Heart left ventricle (tissue), 16 donors: Measurements from ENCODE around the gene FBXL4. TPM values are rescaled to one million over a fixed set of nuclear protein-coding genes. Genes with fewer than 3 reads are reported as not detected.
A peak's percentile ranks its signal among the peaks of the same experiment; 100 is the strongest.

Experiments
- ATAC-seq, 4 donors: fragments of 200-7000 bp; cut with Tn5 transposase; one replicate each; pipeline ENCODE4 v1.9.1; 2020 to 2022; ENCODE audit warnings: moderate library complexity in 4 of 4, mild to moderate bottlenecking in 3 of 4, moderate number of reproducible peaks in 1 of 4
- DNase-seq, 5 donors: peaks; one replicate each; pipeline ENCODE4 v3.0.0-alpha.2; 2020
- H3K27ac ChIP-seq, 12 donors: fragments of 200-600 bp; sonication (generic) in 4 of 12; one replicate each; pipeline versions ENCODE4 v1.5.0 to v1.8.0; 2016 to 2022; ENCODE audit warnings: mild to moderate bottlenecking in 2 of 12
- H3K27me3 ChIP-seq, 9 donors: fragments of 200-600 bp; sonication (generic) in 2 of 9; one replicate each; pipeline versions ENCODE4 v1.5.1 to v1.8.0; 2016 to 2022; ENCODE audit warnings: mild to moderate bottlenecking in 3 of 9
- H3K36me3 ChIP-seq, 9 donors: fragments of 200-600 bp; sonication (generic) in 2 of 9; one replicate each; pipeline versions ENCODE4 v1.5.0 to v1.8.0; 2018 to 2022; ENCODE audit warnings: mild to moderate bottlenecking in 2 of 9
- H3K4me1 ChIP-seq, 12 donors: fragments of 200-600 bp; sonication (generic) in 4 of 12; one replicate each; pipeline versions ENCODE4 v1.5.0 to v1.8.0; 2016 to 2022; ENCODE audit warnings: mild to moderate bottlenecking in 3 of 12
- H3K4me3 ChIP-seq, 12 donors: fragments of 200-600 bp; sonication (generic) in 4 of 12; one replicate each; pipeline versions ENCODE4 v1.5.0 to v1.8.0; 2017 to 2022; ENCODE audit warnings: mild to moderate bottlenecking in 9 of 12, moderate library complexity in 4 of 12
- H3K9me3 ChIP-seq, 12 donors: fragments of 200-600 bp; sonication (generic) in 4 of 12; one replicate each; pipeline versions ENCODE4 v1.5.0 to v1.8.0; 2016 to 2022; ENCODE audit warnings: mild to moderate bottlenecking in 1 of 12
- CTCF ChIP-seq, 12 donors: fragments of 200-600 bp; sonication (generic) in 4 of 12; IDR thresholded peaks; one replicate each; pipeline versions ENCODE4 v1.5.0 to v1.8.0; 2018 to 2022; ENCODE audit warnings: antibody characterized with exemption in 12 of 12, mild to moderate bottlenecking in 5 of 12
- POLR2A ChIP-seq, 2 donors: fragments of 450-650 bp; IDR thresholded peaks; one replicate each; pipeline ENCODE4 v1.6.1; 2017; ENCODE audit warnings: antibody characterized with exemption in 2 of 2, mild to moderate bottlenecking in 2 of 2, moderate library complexity in 2 of 2
- WGBS, 4 donors: extraction: QIAGEN DNeasy Blood & Tissue Kit in 2 of 4; methylation state at CpG; one replicate each; pipeline versions ENCODE4 v1.1.5 to v1.1.7; 2013 to 2018; 5-methylcytosine and 5-hydroxymethylcytosine counted together
- intact Hi-C, 10 donors: fragments of 100-400 bp; cut with DNase I; formaldehyde crosslinking; loops; one replicate each; pipeline versions ENCODE4 v1.11.1 to v1.14.2; 2022
- polyA plus RNA-seq, 2 donors: library from polyadenylated mRNA; stranded (reverse); fragments of 200-250 nt; gene quantifications; one replicate each; pipeline ENCODE4 v1.2.3, GENCODE V29; 2013
- total RNA-seq, 9 donors: library from RNA; depleted of rRNA in 2 of 9; stranded (reverse); fragments of >200 nt in 2 of 9; fragmentation: NEBNext Ultra II Directional in 3 of 9; extraction: Animal tissue kit (Norgen Biotek cat#: 25700) in 3 of 9; gene quantifications; one replicate each; pipeline versions ENCODE4 v1.1.0 to v1.2.4, GENCODE V29; 2016 to 2023
- donor health status: ischemic (EF 13 %, LVEDD 7.1; RV severe dilation, severe dysfunction).
- donor health status: healthy with polysubstance abuse.
- donor health status: DM: no; HTN: yes; CAD: no.
- donor health status: DM: no; HTN: no; CAD: no.
- donor health status: ischemic (EF 25% LVEDD 6.9; RV normal size, moderate dysfunction).
- donor health status: ischemic (EF 25% LVEDD 5.7; RV mildly dilated, moderate dysfunction).
- donor health status: healthy.
- donor health status: DM: yes; HTN: yes; CAD: no.
- donor health status: ischemic (EF 35%, LVEDD 5.7; RV mildly dilated, moderate dysfunction).
- donor health status: nonischemic (EF 11% LVEDD 7.7; RV severe dilation, severe dysfunction).
- donor health status: DM: yes; HTN: yes; CAD: no.
- donor health status: PGD.
- donor health status: ischemic (EF 29% LVEDD 5.4; RV normal size, mild dysfunction).
- donor health status: nonischemic (EF 23%, LVEDD 6.1; RV moderate dilation, normal function).

FBXL4 gene
- total and polyA plus RNA-seq, 11 donors = 2.9 to 22.0 (median 15.9) TPM

- no peak overlapping the region for H3K4me3 ChIP-seq
- H3K9me3 ChIP-seq = peaks cover 0 to 1% (median 0%) of the 10 kb centered on the region in 12 donors
- intact Hi-C loops = no loop called here
- ATAC-seq (no peak), DNase-seq (no peak)
- H3K4me1 ChIP-seq = peaks cover 0 to 22% (median 4%) of the 10 kb centered on the region in 12 donors
- no peaks in the 10 kb centered on the region for H3K27me3 ChIP-seq
- TF ChIP-seq POLR2A (IDR thresholded peaks at IDR 0.05) (no peak), CTCF (IDR thresholded peaks at IDR 0.05) (no peak)
- H3K36me3 ChIP-seq = no peaks in the 10 kb centered on the region
- no peak overlapping the region for H3K27ac ChIP-seq
These were observed 26.6 kb upstream of the FBXL4 start for GRCh38 chr6:98974309-98974708.

GRCh38 chr6:98973571-98973970, 25.8 kb upstream of the FBXL4 start:
- intact Hi-C loops = no loop called here
- Histone ChIP-seq H3K36me3 (no peaks in the 10 kb centered on the region), H3K4me3 (no peak overlapping the region), H3K9me3 (peaks cover 0 to 5% (median 0%) of the 10 kb centered on the region in 12 donors), H3K27ac (no peak overlapping the region), H3K4me1 (peaks cover 0 to 17% (median 2%) of the 10 kb centered on the region in 12 donors), H3K27me3 (no peaks in the 10 kb centered on the region)
- ATAC-seq (peak in 3 of 4 donors; percentile 60 to 74 (median 63)), DNase-seq (no peak)
- 37 to 61% (median 52%) methylated on average over 1 of the region's 1 CpG for WGBS, 4 donors
- TF ChIP-seq CTCF (IDR thresholded peaks at IDR 0.05) (no peak), POLR2A (IDR thresholded peaks at IDR 0.05) (no peak)

- Histone ChIP-seq H3K27ac (no peak overlapping the region), H3K36me3 (no peaks in the 10 kb centered on the region), H3K9me3 (peaks cover 0 to 10% (median 0%) of the 10 kb centered on the region in 12 donors), H3K27me3 (no peaks in the 10 kb centered on the region), H3K4me1 (no peaks in the 10 kb centered on the region), H3K4me3 (no peak overlapping the region)
- TF ChIP-seq CTCF (IDR thresholded peaks at IDR 0.05) (no peak), POLR2A (IDR thresholded peaks at IDR 0.05) (no peak)
- intact Hi-C loops = no loop called here
- no peak for DNase-seq
- no peak for ATAC-seq
These were observed 23.6 kb upstream of the FBXL4 start for GRCh38 chr6:98971303-98971702.

DNA sequence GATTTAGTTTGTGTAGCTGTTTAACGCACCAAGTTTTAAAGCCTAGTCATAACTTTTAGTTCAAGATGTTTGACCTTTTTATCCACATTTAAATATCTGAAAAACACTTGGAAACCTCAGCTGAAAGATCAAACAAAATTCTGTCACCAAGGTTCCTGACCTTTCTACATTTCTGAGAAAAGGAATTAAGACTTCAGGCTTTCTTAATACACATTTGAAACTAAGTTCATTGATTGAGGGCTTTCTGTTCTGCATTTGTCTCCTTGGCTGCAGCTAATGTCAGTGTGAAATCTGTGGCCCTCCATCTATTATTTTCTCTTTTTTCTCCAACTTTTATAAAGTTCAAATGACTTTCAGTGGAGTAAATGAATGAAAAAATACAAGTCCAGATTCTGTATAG, 22.7 kb upstream of the FBXL4 start:
- no peak overlapping the region for H3K27ac ChIP-seq
- no peak for DNase-seq
- WGBS, 4 donors = 81 to 95% (median 87%) methylated on average over 1 of the region's 1 CpG
- H3K36me3 ChIP-seq = no peaks in the 10 kb centered on the region
- no peak for TF ChIP-seq CTCF (IDR thresholded peaks at IDR 0.05)
- no peak for TF ChIP-seq POLR2A (IDR thresholded peaks at IDR 0.05)
- H3K9me3 ChIP-seq = peaks cover 0 to 10% (median 0%) of the 10 kb centered on the region in 12 donors
- H3K4me1 ChIP-seq = no peaks in the 10 kb centered on the region
- H3K4me3 ChIP-seq = no peak overlapping the region
- intact Hi-C loops = no loop called here
- H3K27me3 ChIP-seq = no peaks in the 10 kb centered on the region
- no peak for ATAC-seq
